ENCODE data around the gene RNF215. TPM values are rescaled to one million over a fixed set of nuclear protein-coding genes. Genes with fewer than 3 reads are reported as not detected.

The RNF215 gene
- total RNA-seq, 1 donor from 2014 or later, result 6.7 TPM

GRCh38 chr22:30383061-30383460 is 4.2 kb downstream of the RNF215 start:
- TF ChIP-seq CTCF (IDR thresholded peaks at IDR 0.05), result no peak
- Histone ChIP-seq H3K4me1 (peaks cover 8 to 11% of the 10 kb centered on the region in 2 donors), H3K9me3 (no peaks in the 10 kb centered on the region), H3K27ac (no peak overlapping the region), H3K4me3 (no peak overlapping the region), H3K36me3 (peaks cover 11 to 27% of the 10 kb centered on the region in 2 donors), H3K27me3 (no peaks in the 10 kb centered on the region)
- no peak for DNase-seq (ENCODE audit: low spot score in 2 of 2)
- intact Hi-C loops (cut with DNase I), result no loop called here

- no peak for TF ChIP-seq CTCF (IDR thresholded peaks at IDR 0.05)
- no peak overlapping the region for H3K4me3 ChIP-seq
- H3K27ac ChIP-seq, result no peak overlapping the region
- intact Hi-C loops (cut with DNase I), result no loop called here
- peaks cover 11 to 27% of the 10 kb centered on the region in 2 donors for H3K36me3 ChIP-seq
- H3K4me1 ChIP-seq, result peaks cover 6 to 8% of the 10 kb centered on the region in 2 donors
- H3K9me3 ChIP-seq, result no peaks in the 10 kb centered on the region
- DNase-seq (ENCODE audit: low spot score in 2 of 2), result no peak
- no peaks in the 10 kb centered on the region for H3K27me3 ChIP-seq
Observed at GRCh38 chr22:30382340-30382739, 4.9 kb downstream of the RNF215 start.

- intact Hi-C loops (cut with DNase I), result no loop called here
- Histone ChIP-seq H3K27me3 (no peaks in the 10 kb centered on the region), H3K4me3 (no peak overlapping the region), H3K4me1 (peaks cover under 1 to 2% of the 10 kb centered on the region in 2 donors), H3K36me3 (peaks cover 11 to 27% of the 10 kb centered on the region in 2 donors), H3K27ac (no peak overlapping the region), H3K9me3 (no peaks in the 10 kb centered on the region)
- no peak for TF ChIP-seq CTCF (IDR thresholded peaks at IDR 0.05)
- no peak for DNase-seq (ENCODE audit: low spot score in 2 of 2)
Observed at GRCh38 chr22:30381264-30381663, 5.9 kb downstream of the RNF215 start.

GRCh38 chr22:30380011-30380410 is 7.2 kb downstream of the RNF215 start:
- no peaks in the 10 kb centered on the region for H3K4me1 ChIP-seq
- peaks cover 11 to 27% of the 10 kb centered on the region in 2 donors for H3K36me3 ChIP-seq
- no peak for TF ChIP-seq CTCF (IDR thresholded peaks at IDR 0.05)
- no peak overlapping the region for H3K4me3 ChIP-seq
- no peaks in the 10 kb centered on the region for H3K27me3 ChIP-seq
- no peak overlapping the region for H3K27ac ChIP-seq
- no peaks in the 10 kb centered on the region for H3K9me3 ChIP-seq
- intact Hi-C loops (cut with DNase I), result no loop called here
- DNase-seq (ENCODE audit: low spot score in 2 of 2), result no peak

GRCh38 chr22:30375312-30375849 is 11.8 kb downstream of the RNF215 start:
- no peak for DNase-seq (ENCODE audit: low spot score in 2 of 2)
- Histone ChIP-seq H3K27me3 (no peaks in the 10 kb centered on the region), H3K36me3 (peaks cover 4 to 13% of the 10 kb centered on the region in 2 donors), H3K4me3 (no peak overlapping the region), H3K27ac (no peak overlapping the region), H3K4me1 (no peaks in the 10 kb centered on the region), H3K9me3 (no peaks in the 10 kb centered on the region)
- no peak for TF ChIP-seq CTCF (IDR thresholded peaks at IDR 0.05)
- intact Hi-C loops (cut with DNase I), result no loop called here
